Mucosa of stomach (tissue), 1 donor: ENCODE measurements around the gene KIF13A.
"Not testable (repeated sequence)": the region's sequence is repeated elsewhere in the genome, so short reads cannot be mapped to it uniquely, and the experiment has no call there.

Experiments
- H3K27me3 ChIP-seq: one replicate; pipeline ENCODE4 v1.7.0; 2013; ENCODE audit warnings: mild to moderate bottlenecking, low read length; ENCODE audit not compliant: control insufficient read depth, insufficient read depth
- H3K36me3 ChIP-seq: one replicate; pipeline ENCODE4 v1.7.0; 2013; ENCODE audit warnings: low read length; ENCODE audit not compliant: control insufficient read depth, insufficient read depth
- H3K4me1 ChIP-seq: one replicate; pipeline ENCODE4 v1.7.0; 2013; ENCODE audit warnings: mild to moderate bottlenecking, low read length; ENCODE audit not compliant: control insufficient read depth, insufficient read depth
- H3K4me3 ChIP-seq: one replicate; pipeline ENCODE4 v1.7.0; 2013; ENCODE audit warnings: low read length
- H3K9ac ChIP-seq: one replicate; pipeline ENCODE4 v1.7.0; 2013; ENCODE audit warnings: mild to moderate bottlenecking, low read length, moderate library complexity
- H3K9me3 ChIP-seq: one replicate; pipeline ENCODE4 v1.7.0; 2013; ENCODE audit warnings: mild to moderate bottlenecking, low read length, moderate library complexity; ENCODE audit not compliant: control insufficient read depth
- donor health status: Pancreatic carcinoma.

The KIF13A gene

GRCh38 chr6:17758119-17758518 lies 229.3 kb downstream of the KIF13A start:
- Histone ChIP-seq H3K4me3 (no peak overlapping the region), H3K36me3 (no peaks in the 10 kb centered on the region), H3K4me1 (no peaks in the 10 kb centered on the region), H3K27me3 (no peaks in the 10 kb centered on the region), H3K9me3 (no peaks in the 10 kb centered on the region), H3K9ac (no peak overlapping the region)

GRCh38 chr6:17754254-17754653 lies 233.2 kb downstream of the KIF13A start:
- H3K4me1 ChIP-seq: no peaks in the 10 kb centered on the region
- H3K36me3 ChIP-seq: no peaks in the 10 kb centered on the region
- no peaks in the 10 kb centered on the region for H3K9me3 ChIP-seq
- no peaks in the 10 kb centered on the region for H3K27me3 ChIP-seq
- no peak overlapping the region for H3K4me3 ChIP-seq
- no peak overlapping the region for H3K9ac ChIP-seq

- H3K4me3 ChIP-seq, H3K4me1 ChIP-seq, H3K36me3 ChIP-seq, H3K27me3 ChIP-seq, H3K9ac ChIP-seq, H3K9me3 ChIP-seq: not testable (repeated sequence)
Measured at GRCh38 chr6:17745324-17745723, 242.1 kb downstream of the KIF13A start.

GRCh38 chr6:17744757-17745308 lies 242.6 kb downstream of the KIF13A start:
- not testable (repeated sequence) for H3K36me3 ChIP-seq, H3K4me3 ChIP-seq, H3K4me1 ChIP-seq, H3K9me3 ChIP-seq, H3K9ac ChIP-seq, H3K27me3 ChIP-seq

GRCh38 chr6:17744019-17744756 lies 243.2 kb downstream of the KIF13A start:
- Histone ChIP-seq H3K4me3 (no peak overlapping the region), H3K9ac (no peak overlapping the region), H3K4me1 (no peaks in the 10 kb centered on the region), H3K9me3 (no peaks in the 10 kb centered on the region), H3K36me3 (no peaks in the 10 kb centered on the region), H3K27me3 (no peaks in the 10 kb centered on the region)

GRCh38 chr6:17741507-17741906 lies 245.9 kb downstream of the KIF13A start:
- Histone ChIP-seq H3K9me3 (no peaks in the 10 kb centered on the region), H3K4me3 (no peak overlapping the region), H3K36me3 (no peaks in the 10 kb centered on the region), H3K9ac (no peak overlapping the region), H3K27me3 (no peaks in the 10 kb centered on the region), H3K4me1 (no peaks in the 10 kb centered on the region)

GRCh38 chr6:17740559-17741220 lies 246.7 kb downstream of the KIF13A start:
- H3K4me3 ChIP-seq: no peak overlapping the region
- H3K9ac ChIP-seq: no peak overlapping the region
- no peaks in the 10 kb centered on the region for H3K9me3 ChIP-seq
- no peaks in the 10 kb centered on the region for H3K36me3 ChIP-seq
- no peaks in the 10 kb centered on the region for H3K27me3 ChIP-seq
- no peaks in the 10 kb centered on the region for H3K4me1 ChIP-seq

- Histone ChIP-seq H3K36me3 (no peaks in the 10 kb centered on the region), H3K4me1 (no peaks in the 10 kb centered on the region), H3K9ac (no peak overlapping the region), H3K9me3 (no peaks in the 10 kb centered on the region), H3K27me3 (no peaks in the 10 kb centered on the region), H3K4me3 (no peak overlapping the region)
Measured at GRCh38 chr6:17737704-17738252, 249.7 kb downstream of the KIF13A start.

- H3K27me3 ChIP-seq, H3K4me1 ChIP-seq, H3K9me3 ChIP-seq, H3K9ac ChIP-seq, H3K4me3 ChIP-seq, H3K36me3 ChIP-seq: not testable (repeated sequence)
Measured at GRCh38 chr6:17735311-17735710, 252.1 kb downstream of the KIF13A start.

- no peaks in the 10 kb centered on the region for H3K9me3 ChIP-seq
- H3K4me1 ChIP-seq: no peaks in the 10 kb centered on the region
- H3K4me3 ChIP-seq: no peak overlapping the region
- no peaks in the 10 kb centered on the region for H3K36me3 ChIP-seq
- H3K27me3 ChIP-seq: no peaks in the 10 kb centered on the region
- H3K9ac ChIP-seq: no peak overlapping the region
Measured at GRCh38 chr6:17730078-17730704, 257.2 kb downstream of the KIF13A start.

GRCh38 chr6:17729223-17730077 lies 258.0 kb downstream of the KIF13A start:
- H3K9me3 ChIP-seq: no peaks in the 10 kb centered on the region
- H3K4me1 ChIP-seq: no peaks in the 10 kb centered on the region
- no peaks in the 10 kb centered on the region for H3K36me3 ChIP-seq
- H3K4me3 ChIP-seq: no peak overlapping the region
- no peaks in the 10 kb centered on the region for H3K27me3 ChIP-seq
- no peak overlapping the region for H3K9ac ChIP-seq
